Smooth muscle cell (in vitro differentiated cells): ENCODE measurements around the gene CTDSPL. TPM values are rescaled to one million over a fixed set of nuclear protein-coding genes. Genes with fewer than 3 reads are reported as not detected.

ENCODE experiments used
- DNase-seq: peaks from one replicate; lab custom pipeline; 2025; ENCODE audit not compliant: unreplicated experiment; lab: John Stamatoyannopoulos, UW
- H2AFZ ChIP-seq: fragments of 200-600 bp; sonication (generic); 2 replicates; pipeline ENCODE4 v1.6.0; 2016; ENCODE audit warnings: antibody characterized with exemption, low read depth, mild to moderate bottlenecking
- H3F3A ChIP-seq: fragments of 200-600 bp; sonication (generic); 2 replicates; pipeline ENCODE4 v1.6.0; 2017; ENCODE audit warnings: antibody characterized with exemption, low read depth
- H3K27ac ChIP-seq: fragments of 200-600 bp; sonication (generic); 2 replicates; pipeline ENCODE4 v1.5.1; 2016; ENCODE audit warnings: low read depth, mild to moderate bottlenecking
- H3K27me3 ChIP-seq: fragments of 200-600 bp; sonication (generic); 2 replicates; pipeline ENCODE4 v1.6.1; 2016; ENCODE audit warnings: low read depth, mild to moderate bottlenecking
- H3K36me3 ChIP-seq: fragments of 200-600 bp; sonication (generic); 2 replicates; pipeline ENCODE4 v1.5.1; 2016; ENCODE audit warnings: low read depth
- H3K4me1 ChIP-seq: fragments of 200-600 bp; sonication (generic); 2 replicates; pipeline ENCODE4 v1.5.1; 2016; ENCODE audit warnings: low read depth
- H3K4me2 ChIP-seq: fragments of 200-600 bp; sonication (generic); 2 replicates; pipeline ENCODE4 v1.6.0; 2016; ENCODE audit warnings: mild to moderate bottlenecking
- H3K4me3 ChIP-seq: fragments of 200-600 bp; sonication (generic); 2 replicates; pipeline ENCODE4 v1.5.1; 2016; ENCODE audit warnings: mild to moderate bottlenecking
- H3K79me2 ChIP-seq: fragments of 200-600 bp; sonication (generic); 2 replicates; pipeline ENCODE4 v1.6.0; 2016; ENCODE audit warnings: low read depth, mild to moderate bottlenecking
- H3K9ac ChIP-seq: fragments of 200-600 bp; sonication (generic); 2 replicates; pipeline ENCODE4 v1.6.0; 2016; ENCODE audit warnings: low read depth
- H3K9me3 ChIP-seq: fragments of 200-600 bp; sonication (generic); replicated peaks from 2 replicates; pipeline ENCODE4 v1.5.1; 2016; ENCODE audit warnings: low read depth
- H4K20me1 ChIP-seq: fragments of 200-600 bp; sonication (generic); 2 replicates; pipeline ENCODE4 v1.6.0; 2016; ENCODE audit warnings: low read depth
- CTCF ChIP-seq: fragments of 200-600 bp; sonication (generic); IDR thresholded peaks from 2 replicates; pipeline ENCODE4 v1.5.1; 2017; ENCODE audit warnings: borderline replicate concordance, mild to moderate bottlenecking, antibody characterized with exemption; ENCODE audit not compliant: insufficient read depth, poor library complexity, severe bottlenecking
- WGBS: methylation state at CpG from one replicate; pipeline ENCODE4 v1.1.7; 2016; ENCODE audit warnings: low lambda C conversion rate; 5-methylcytosine and 5-hydroxymethylcytosine counted together
- polyA plus RNA-seq: library from polyadenylated mRNA; unstranded; fragments of >200 nt; fragmentation: Nextera tagmentation; extraction: Ambion mirVana; gene quantifications from 2 replicates; pipeline ENCODE4 v1.2.1, GENCODE V29; 2016
- total RNA-seq: library from RNA; depleted of rRNA; stranded (reverse); fragments of >200 nt; gene quantifications from 2 replicates; pipeline ENCODE4 v1.2.3, GENCODE V29; 2014

The CTDSPL gene
- total and polyA plus RNA-seq, 2 experiments from 2014 or later, result 31.3 to 34.3 TPM

DNA sequence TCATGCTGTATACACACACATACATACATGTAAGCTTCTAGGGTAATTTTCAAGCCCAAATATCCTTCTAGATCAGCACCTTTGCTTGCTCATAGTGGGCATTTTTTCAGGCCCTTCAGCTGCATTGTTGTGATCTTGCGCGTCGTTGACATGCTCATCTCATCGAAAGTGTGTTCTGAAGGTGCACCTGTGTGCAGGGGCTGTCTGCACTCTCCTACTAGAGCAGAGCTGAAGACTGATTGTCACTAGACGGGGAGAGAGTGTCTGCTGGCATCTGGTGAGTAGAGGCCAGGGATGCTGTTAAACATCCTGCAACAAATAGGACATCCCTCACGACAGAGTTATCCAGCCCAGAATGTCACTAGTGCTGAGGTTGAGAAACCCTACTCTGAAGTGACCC, 93.2 kb downstream of the CTDSPL start:
- TF ChIP-seq CTCF, result no peak
- no peak overlapping the region for H3K9ac ChIP-seq
- no peaks in the 10 kb centered on the region for H3K27me3 ChIP-seq
- WGBS, result 96% methylated on average over 6 of the region's 6 CpGs
- H3K4me2 ChIP-seq, result no peak overlapping the region
- no peak for DNase-seq
- no peaks in the 10 kb centered on the region for H4K20me1 ChIP-seq
- peaks cover 12% of the 10 kb centered on the region for H3K4me1 ChIP-seq
- H3K9me3 ChIP-seq, result no peaks in the 10 kb centered on the region
- no peaks in the 10 kb centered on the region for H3K36me3 ChIP-seq
- H3F3A ChIP-seq, result peaks cover 5% of the 10 kb centered on the region
- H3K79me2 ChIP-seq, result no peaks in the 10 kb centered on the region
- no peak overlapping the region for H3K27ac ChIP-seq
- H3K4me3 ChIP-seq, result no peak overlapping the region
- H2AFZ ChIP-seq, result no peak overlapping the region

DNA sequence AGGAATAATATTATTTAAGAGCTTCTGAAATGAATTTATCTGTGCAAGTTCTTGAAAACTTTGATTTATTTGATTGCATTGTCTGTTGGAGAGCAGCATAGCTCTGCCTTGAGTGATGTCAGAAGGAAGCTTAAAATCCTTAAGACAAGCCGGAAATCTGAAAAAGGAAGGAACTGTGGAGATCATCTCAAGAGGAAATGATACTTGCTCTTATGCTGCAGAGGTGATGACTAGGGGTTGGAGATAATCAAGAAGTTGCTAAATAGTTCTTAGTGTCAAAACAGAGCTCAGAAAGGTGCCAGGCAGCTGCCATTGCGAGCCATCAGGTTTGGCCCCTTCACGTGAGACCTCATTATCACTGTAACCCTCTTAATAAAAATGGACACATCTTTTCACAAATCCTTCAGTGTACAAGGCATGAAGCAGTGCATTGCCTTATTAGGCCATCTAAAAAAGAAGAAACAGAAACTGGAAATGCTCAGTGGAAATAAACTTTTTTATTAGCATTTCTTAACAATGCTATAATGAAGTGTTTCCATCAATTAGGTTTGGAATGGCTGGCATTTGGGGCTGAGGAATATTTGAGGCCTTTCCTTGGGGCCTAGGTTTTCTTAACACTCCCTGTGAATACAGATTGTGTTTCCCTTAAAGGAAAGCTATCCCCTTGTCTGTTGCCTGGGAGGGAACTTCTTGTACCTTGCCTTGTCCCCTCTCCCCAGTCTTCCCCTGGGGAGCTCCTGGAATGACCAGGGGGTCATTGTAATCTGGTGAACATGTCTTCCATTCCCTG, 94.4 kb downstream of the CTDSPL start:
- H4K20me1 ChIP-seq, result no peaks in the 10 kb centered on the region
- H2AFZ ChIP-seq, result no peak overlapping the region
- no peak for DNase-seq
- TF ChIP-seq CTCF, result no peak
- H3K27me3 ChIP-seq, result no peaks in the 10 kb centered on the region
- H3K4me3 ChIP-seq, result no peak overlapping the region
- no peak overlapping the region for H3K27ac ChIP-seq
- peaks cover 7% of the 10 kb centered on the region for H3F3A ChIP-seq
- no peaks in the 10 kb centered on the region for H3K79me2 ChIP-seq
- H3K4me2 ChIP-seq, result no peak overlapping the region
- 55% methylated on average over 3 of the region's 3 CpGs for WGBS
- H3K9ac ChIP-seq, result no peak overlapping the region
- no peaks in the 10 kb centered on the region for H3K36me3 ChIP-seq
- H3K4me1 ChIP-seq, result peaks cover 12% of the 10 kb centered on the region
- no peaks in the 10 kb centered on the region for H3K9me3 ChIP-seq

DNA sequence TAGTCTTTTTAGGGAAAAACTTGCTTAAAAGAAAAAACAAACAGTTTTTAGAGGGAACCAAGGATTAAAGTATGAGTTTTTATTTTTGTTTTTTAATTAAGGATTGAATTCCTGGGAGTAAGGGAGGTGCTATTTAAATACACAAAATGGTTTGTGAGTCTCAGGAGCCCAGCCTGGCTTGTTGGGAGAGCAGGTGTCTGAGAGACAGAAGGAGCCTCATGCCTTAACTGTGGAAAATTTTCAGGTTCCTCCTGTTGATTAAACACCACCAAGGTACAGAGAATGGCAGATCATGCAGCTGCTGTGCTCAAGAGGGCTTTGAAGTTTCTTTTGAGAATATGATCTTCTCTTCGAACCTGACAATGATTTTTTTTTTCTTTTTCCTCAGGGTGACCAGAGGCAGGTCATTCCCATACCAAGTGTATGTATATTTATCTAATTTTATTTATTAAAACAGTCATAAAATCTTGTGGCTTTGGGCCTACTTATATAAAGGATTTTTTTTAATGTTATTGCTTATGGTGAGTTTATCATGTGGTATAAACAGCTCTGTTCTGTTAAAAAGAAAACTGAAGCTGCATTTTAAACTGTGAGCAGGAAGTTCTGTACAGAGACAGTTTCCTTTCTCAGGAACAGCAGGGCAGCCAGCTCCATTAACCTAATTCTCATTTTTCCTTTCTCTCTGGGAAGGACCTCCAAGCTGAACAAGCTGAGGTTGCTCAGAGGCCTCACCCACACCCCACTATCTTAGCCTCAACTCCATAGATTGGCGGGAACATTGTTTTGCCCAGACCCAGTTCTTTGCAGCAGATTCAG, 95.3 kb downstream of the CTDSPL start:
- no peak for DNase-seq

More for the DNA sequence above, 95.3 kb downstream of the CTDSPL start:
- no peak for TF ChIP-seq CTCF
- WGBS, result 88% methylated on average over 2 of the region's 2 CpGs
- no peak overlapping the region for H2AFZ ChIP-seq
- H3K4me3 ChIP-seq, result no peak overlapping the region
- no peak overlapping the region for H3K27ac ChIP-seq
- H4K20me1 ChIP-seq, result no peaks in the 10 kb centered on the region
- peaks cover 9% of the 10 kb centered on the region for H3F3A ChIP-seq
- H3K4me1 ChIP-seq, result peaks cover 17% of the 10 kb centered on the region
- no peaks in the 10 kb centered on the region for H3K27me3 ChIP-seq
- H3K79me2 ChIP-seq, result no peaks in the 10 kb centered on the region
- no peaks in the 10 kb centered on the region for H3K36me3 ChIP-seq
- no peak overlapping the region for H3K4me2 ChIP-seq
- no peaks in the 10 kb centered on the region for H3K9me3 ChIP-seq
- no peak overlapping the region for H3K9ac ChIP-seq
